GM21390 (cell line): Measurements from ENCODE around the gene DNMT3A.
"Not testable (repeated sequence)": the region's sequence is repeated elsewhere in the genome, so short reads cannot be mapped to it uniquely, and the experiment has no call there.

Experiments used
- ATAC-seq: cut with Tn5 transposase; IDR thresholded peaks from one replicate; pipeline ENCODE4 v1.9.1; 2021; ENCODE audit not compliant: unreplicated experiment

The DNMT3A gene

DNA sequence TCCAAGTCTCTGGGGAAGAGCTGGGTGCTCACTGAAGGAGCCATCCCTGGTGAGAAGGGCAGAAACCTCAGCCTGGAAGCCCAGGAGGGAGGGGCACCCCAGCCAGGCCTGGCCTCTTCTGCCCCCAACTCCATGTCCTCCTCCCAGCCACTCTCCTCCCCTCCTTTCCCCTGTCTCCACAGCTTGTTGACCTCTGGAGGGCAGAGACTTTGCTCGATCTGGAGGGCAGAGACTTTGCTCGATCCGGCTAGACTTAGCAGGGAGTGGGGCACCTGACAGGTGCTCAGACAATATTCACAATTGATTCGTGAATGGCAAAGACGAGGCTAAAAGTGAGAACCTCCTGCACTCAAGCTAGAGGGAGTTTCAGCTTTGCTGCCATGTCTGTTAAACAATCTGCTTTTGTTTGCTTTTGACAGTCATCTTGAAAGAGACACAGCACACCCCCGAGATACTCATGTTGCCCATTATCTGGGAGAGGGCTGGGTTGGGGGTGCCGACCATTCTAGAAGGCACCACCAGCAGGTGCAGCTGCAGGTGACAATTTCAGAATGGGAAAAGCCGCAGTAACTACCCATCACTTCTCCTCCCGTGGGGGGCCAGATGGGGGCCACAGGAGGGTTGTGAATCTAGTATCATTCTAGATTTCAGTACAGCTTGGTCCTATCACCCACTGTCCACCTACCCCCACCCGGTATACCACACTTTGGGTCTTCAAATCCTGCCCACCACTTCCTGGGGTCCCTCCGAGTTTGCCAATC, 54.8 kb downstream of the DNMT3A start:
- ATAC-seq: no peak

GRCh38 chr2:25286025-25286400, 55.7 kb downstream of the DNMT3A start:
- ATAC-seq: no peak

GRCh38 chr2:25285265-25286024, 56.3 kb downstream of the DNMT3A start:
- ATAC-seq: no peak

DNA sequence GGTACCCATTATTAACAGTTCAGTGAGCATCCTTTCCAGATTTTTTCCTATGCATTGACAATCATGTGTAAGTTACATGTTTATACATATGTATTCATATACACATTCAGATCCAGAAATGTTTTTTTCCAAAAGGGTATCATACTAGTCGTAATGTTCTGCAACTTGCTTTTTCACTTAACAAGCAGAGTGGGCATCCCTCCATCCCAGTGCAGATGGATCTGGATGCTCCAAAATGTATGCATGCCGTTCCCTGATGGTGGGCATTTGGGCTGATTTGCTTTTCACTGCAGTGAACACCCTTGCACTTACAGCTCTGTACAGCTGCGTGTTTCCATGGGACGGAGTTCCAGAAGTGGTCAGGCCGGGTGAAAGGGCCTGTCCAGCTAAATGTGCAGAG, 57.0 kb downstream of the DNMT3A start:
- ATAC-seq: no peak

GRCh38 chr2:25283921-25284320, 57.8 kb downstream of the DNMT3A start:
- no peak for ATAC-seq

DNA sequence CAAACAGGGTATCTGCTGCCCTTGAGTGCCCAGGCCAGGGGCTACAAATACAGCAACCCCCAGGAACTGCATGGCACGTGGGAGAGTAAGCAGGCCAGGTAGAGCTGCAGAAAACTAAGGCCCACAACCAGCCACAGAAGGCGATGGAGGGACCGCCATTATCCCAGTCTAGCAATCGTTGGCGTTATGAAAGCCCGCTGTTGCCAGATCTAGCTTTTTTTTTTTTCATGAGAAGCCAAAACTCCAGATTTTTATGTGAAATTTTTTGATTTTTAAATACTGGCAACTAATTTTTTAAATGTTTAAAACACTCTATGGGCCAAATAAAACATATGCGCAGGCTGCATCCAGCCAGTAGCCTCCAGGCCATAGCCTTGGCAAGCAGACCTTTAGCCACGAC, 59.8 kb downstream of the DNMT3A start:
- no peak for ATAC-seq

DNA sequence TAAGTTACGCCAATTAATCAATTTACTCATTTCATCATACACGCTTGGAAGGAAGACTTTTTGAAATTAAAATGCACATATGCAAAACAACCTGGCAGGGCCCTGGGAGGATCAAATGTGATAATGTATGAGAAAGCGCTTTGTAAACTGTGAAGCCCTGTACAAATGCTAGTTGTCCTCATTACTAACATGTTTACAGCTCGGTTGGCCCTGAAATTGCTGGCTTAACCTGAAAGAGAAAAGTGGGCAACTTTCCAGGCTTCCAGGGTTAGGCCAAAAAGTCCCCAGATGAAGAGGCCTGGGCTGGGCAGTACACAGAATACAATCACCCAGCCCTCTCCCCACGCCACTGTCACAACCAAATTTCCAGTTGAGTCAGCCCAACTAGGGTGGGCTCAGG, 60.2 kb downstream of the DNMT3A start:
- no peak for ATAC-seq

DNA sequence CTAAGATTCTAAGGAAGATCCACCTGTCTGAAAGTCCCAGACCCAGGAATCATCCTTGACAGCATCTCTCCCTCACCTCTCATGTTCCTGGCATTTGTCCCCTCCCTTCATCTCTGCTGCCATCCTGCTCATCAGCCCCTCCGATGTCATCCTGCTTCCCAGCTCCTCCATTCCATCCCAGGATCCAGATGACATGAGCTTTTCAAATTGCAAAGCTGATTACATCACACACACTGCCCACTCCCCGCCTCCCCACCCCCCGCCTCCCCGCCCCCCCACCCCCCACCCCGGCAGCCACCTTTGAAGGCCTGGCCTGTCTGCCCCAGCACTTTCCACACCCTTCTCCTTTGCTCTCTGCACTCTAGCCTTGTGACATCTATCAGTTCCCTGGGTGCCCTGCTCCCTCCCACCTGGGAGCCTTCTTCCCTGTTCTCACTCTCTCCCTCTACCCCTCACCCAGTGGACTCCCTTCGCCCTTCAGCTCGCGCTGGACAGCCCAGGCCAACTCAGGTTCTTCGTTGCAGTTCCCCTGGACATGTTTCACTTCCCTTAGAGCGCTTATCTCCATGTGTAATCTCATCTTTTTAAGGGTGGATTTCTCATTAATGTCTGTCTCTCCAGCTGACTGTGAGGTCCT, 61.6 kb downstream of the DNMT3A start:
- ATAC-seq: no peak

- ATAC-seq: peak; percentile 78
Measured at GRCh38 chr2:25279091-25279651, 62.6 kb downstream of the DNMT3A start.

DNA sequence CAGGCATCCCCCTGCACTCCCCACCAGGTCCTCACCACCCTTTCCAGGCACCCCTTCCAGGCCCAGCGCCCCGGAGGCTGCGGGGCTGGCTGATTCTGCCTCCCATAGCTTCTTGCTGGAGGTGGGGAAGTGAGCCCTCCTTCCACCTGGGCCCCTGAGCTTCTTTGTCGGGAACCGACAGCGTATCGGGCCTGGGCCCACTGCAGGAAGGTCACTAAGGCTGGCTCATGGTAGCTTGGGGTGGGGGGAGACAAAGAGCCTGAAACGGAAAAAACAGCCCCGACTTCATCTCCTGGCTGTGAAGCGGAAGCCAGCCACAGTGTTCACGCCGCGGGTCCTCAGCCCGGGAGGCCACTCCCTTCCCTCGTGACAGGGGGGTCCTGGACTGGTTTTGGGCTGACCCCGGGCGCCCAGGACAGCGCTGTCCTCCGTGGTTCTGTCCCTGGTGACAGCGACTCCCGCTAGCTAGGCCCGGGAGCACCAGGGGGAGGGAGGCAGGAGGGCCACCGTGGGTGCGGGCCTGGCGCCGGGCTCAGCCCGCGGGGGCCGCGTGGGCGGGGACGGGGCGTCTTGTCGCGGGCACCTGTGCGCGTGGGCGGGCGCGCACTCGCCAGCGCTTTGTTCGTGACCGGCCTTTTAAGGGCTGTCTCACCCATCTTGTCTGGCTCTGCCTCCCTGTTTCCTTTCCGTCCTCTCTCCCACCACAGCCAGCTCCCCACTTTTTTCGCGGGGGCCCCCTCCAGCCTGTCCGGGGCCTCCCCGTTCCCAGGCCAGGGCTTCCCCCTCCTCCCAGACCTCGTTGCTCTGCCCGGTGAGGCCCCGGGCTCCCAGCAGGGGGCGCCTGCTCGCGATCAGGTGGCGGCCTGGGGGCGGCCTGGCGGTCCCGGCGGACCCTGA, 64.9 kb downstream of the DNMT3A start:
- no peak for ATAC-seq

DNA sequence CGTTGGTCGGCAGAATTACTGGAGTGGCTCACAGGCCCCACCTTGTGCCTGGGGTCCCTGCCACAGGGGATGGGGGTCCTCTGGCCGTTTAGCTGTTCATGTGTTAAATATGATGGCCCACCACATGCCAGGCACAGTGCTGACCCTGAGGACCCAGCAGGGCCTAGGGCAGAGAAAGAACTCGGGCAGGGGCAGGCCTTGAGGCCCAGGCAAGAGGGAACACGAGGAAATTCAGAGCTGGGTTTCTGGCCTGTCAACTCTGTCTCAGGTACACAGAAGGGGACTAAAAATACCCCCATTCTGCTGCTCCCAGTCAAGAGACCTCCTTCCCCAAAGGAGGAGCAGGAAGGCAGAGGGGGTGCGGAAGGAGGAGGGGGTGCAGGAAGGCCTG, 66.2 kb downstream of the DNMT3A start:
- ATAC-seq: no peak

DNA sequence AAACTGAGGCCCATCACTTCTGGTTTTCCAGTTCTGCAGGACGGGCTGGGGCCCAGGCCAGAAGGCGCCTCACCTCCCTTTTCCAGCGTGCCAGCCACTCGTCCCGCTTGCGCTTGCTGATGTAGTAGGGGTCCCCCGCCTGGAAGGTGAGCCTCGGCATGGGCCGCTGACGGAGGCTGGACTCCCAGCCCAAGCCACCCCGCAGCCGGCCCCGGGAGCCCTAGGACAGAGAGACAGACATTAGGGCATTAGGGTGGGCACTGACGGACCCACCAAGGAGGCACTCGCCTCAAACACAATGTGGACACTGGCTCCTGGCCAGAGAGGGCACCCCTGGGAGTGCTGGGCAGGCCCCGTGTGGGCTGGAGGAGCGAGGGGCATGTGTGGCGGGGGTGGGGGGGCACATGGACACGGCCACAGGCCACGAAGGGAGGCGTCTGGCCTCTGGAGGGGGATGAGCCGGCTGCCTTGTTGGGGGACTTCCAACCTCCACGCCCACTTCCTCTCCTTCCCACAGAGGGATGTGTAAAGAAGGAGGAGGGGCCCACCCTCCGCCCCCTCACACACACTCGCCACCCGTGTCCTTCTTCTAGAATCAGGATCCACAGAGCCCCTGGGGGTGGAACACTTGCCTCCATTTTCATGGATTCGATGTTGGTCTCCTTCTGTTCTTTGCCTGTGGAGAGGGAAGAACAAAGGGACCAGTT, 66.7 kb downstream of the DNMT3A start:
- no peak for ATAC-seq

GRCh38 chr2:25273985-25274535, 67.7 kb downstream of the DNMT3A start:
- no peak for ATAC-seq

- ATAC-seq: not testable (repeated sequence)
Measured at GRCh38 chr2:25272705-25273104, 69.0 kb downstream of the DNMT3A start.

- no peak for ATAC-seq
Measured at GRCh38 chr2:25270061-25270460, 71.7 kb downstream of the DNMT3A start.

DNA sequence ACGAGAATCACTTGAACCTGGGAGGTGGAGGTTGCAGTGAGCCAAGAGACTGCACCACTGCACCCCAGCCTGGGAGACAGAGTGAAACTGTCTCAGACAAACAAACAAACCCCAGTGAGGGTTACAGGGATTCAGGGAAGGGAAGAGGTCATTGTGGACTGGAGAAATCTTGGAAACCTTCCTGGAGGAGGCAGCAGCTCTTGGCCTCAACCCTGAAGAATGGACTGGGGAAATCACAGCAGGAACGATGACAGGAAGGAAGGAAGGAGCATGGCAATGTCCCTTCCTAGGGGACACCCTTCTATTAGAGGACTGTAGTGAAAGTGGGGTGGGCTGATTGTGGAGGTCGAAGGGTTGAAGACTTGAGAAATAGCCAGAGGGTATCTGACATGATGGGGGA, 72.5 kb downstream of the DNMT3A start:
- ATAC-seq: no peak

- ATAC-seq: no peak
Measured at GRCh38 chr2:25268139-25268538, 73.6 kb downstream of the DNMT3A start.

DNA sequence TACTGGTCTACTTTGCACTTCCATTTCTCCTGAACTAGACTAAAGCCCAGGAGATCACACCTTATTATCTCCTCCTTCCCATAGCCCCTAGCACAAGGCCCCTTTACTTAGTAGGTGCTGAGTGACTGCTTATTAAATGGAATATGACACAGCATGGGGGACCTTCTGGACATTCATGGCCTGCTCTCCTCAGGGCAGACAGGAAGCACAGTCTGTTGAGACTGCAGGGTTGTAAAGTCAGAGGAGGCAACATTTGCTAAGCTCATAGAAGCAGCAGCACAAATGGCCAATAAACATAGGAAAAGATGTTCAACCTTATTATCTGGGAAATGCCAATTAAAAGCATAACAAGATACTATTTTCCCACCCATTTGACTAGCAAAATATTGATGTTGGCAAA, 75.3 kb downstream of the DNMT3A start:
- ATAC-seq: no peak

- ATAC-seq: no peak
Measured at GRCh38 chr2:25265802-25266201, 75.9 kb downstream of the DNMT3A start.

- ATAC-seq: no peak
Measured at GRCh38 chr2:25265001-25265400, 76.7 kb downstream of the DNMT3A start.
